ENCODE data around the gene TOP2A.

The TOP2A gene

DNA sequence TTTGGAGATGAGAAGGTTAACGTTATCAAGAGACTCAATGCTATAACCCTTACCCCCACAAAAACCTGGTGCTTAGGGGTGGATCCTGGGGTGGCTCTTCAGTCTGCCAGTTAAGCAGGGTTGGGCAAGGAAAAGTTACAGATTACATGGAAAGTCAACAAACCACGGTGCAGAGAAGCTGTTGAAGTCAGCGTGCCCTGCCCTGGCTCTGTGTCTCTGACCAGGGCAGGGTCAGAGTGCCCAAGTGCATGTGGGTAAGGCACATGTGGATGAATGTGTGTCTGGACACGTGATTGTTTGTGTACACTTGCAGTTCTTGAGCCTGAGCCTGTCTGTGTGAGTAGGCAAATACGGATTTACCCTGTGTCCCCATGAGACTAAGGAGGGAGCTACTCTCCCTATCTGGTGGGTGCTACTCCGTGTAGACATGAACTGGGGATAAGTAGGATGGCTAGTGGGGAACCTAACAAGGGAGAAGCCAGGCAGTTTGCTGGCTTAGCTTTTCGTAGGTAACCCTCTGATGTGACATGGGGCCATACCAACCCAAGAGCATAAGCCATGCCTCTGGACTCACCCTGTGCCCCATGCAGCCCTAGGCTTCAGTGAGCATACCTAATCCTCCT lies 31.1 kb upstream of the TOP2A start:
- no peak overlapping the region for H2AFZ ChIP-seq (ENCODE audit: low read depth)
- no peak overlapping the region for H3K4me2 ChIP-seq
- H3K79me2 ChIP-seq (ENCODE audit: insufficient read depth, low read depth), result no peaks in the 10 kb centered on the region
- H3K27ac ChIP-seq, result no peak overlapping the region
- H3K9ac ChIP-seq, result no peak overlapping the region
- no peaks in the 10 kb centered on the region for H4K20me1 ChIP-seq (ENCODE audit: insufficient read depth)
- H3K36me3 ChIP-seq (ENCODE audit: insufficient read depth), result no peaks in the 10 kb centered on the region
- H3K27me3 ChIP-seq (ENCODE audit: insufficient read depth, low read depth), result peaks cover 69% of the 10 kb centered on the region
- H3K4me3 ChIP-seq (IDR thresholded peaks at IDR 0.05; ENCODE audit: insufficient read depth, low read depth, low read length), result no peak overlapping the region
- peaks cover 29% of the 10 kb centered on the region for H3K4me1 ChIP-seq (ENCODE audit: low read depth, poor library complexity, severe bottlenecking)
- TF ChIP-seq, protein P1, sequence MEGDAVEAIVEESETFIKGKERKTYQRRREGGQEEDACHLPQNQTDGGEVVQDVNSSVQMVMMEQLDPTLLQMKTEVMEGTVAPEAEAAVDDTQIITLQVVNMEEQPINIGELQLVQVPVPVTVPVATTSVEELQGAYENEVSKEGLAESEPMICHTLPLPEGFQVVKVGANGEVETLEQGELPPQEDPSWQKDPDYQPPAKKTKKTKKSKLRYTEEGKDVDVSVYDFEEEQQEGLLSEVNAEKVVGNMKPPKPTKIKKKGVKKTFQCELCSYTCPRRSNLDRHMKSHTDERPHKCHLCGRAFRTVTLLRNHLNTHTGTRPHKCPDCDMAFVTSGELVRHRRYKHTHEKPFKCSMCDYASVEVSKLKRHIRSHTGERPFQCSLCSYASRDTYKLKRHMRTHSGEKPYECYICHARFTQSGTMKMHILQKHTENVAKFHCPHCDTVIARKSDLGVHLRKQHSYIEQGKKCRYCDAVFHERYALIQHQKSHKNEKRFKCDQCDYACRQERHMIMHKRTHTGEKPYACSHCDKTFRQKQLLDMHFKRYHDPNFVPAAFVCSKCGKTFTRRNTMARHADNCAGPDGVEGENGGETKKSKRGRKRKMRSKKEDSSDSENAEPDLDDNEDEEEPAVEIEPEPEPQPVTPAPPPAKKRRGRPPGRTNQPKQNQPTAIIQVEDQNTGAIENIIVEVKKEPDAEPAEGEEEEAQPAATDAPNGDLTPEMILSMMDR (conservative IDR thresholded peaks at IDR 0.05; ENCODE audit: low read depth, low read length), result no peak

DNA sequence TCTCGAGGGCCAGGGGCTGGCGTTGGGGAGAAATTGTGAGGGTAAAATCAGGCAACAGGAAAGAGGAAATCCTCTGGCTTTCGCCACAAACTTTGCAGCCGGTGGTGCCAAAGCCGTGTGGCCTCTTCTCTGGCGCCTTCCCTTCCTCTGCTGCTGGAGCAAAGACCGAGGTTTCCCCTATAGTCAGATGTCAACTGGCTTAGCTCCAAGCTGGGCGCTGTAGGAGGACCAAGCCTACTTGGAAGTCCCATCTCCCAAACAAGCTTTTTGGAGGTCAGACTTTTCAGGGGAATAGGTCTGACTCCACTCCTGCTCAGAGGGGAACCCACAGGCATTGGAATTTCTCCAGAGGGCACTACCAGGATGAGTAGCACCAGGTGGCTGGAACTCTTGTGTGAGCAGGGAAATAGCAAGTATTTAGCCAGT lies 30.5 kb upstream of the TOP2A start:
- Histone ChIP-seq H3K79me2 (ENCODE audit: insufficient read depth, low read depth) (no peaks in the 10 kb centered on the region), H3K27ac (no peak overlapping the region), H3K4me1 (ENCODE audit: low read depth, poor library complexity, severe bottlenecking) (peaks cover 29% of the 10 kb centered on the region), H3K27me3 (ENCODE audit: insufficient read depth, low read depth) (peaks cover 69% of the 10 kb centered on the region), H2AFZ (ENCODE audit: low read depth) (no peak overlapping the region), H3K4me2 (no peak overlapping the region), H3K36me3 (ENCODE audit: insufficient read depth) (no peaks in the 10 kb centered on the region), H4K20me1 (ENCODE audit: insufficient read depth) (no peaks in the 10 kb centered on the region), H3K4me3 (IDR thresholded peaks at IDR 0.05; ENCODE audit: insufficient read depth, low read depth, low read length) (no peak overlapping the region), H3K9ac (no peak overlapping the region)
- TF ChIP-seq, protein P1 (conservative IDR thresholded peaks at IDR 0.05; ENCODE audit: low read depth, low read length), result no peak

DNA sequence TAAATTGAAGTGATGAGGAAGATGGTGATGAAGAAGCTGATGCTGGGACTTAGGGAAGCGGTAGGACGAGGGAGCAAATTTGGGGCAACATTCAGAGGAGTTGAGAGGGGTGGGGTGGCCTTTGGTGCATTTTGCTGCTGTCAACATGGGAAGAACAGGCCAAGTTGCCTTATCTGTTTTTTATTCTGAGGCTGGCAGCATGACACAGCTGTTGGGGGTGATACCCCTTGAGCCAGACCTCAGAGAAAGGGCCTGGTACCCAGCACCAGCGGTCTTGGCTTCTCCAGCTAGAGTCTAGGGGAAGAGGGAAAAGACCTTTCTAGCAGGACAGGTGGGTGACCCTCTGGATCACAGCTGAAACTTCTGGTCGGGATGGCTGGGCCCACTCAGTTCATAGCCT lies 30.1 kb upstream of the TOP2A start:
- Histone ChIP-seq H3K4me2 (no peak overlapping the region), H3K79me2 (ENCODE audit: insufficient read depth, low read depth) (no peaks in the 10 kb centered on the region), H3K27ac (no peak overlapping the region), H3K27me3 (ENCODE audit: insufficient read depth, low read depth) (peaks cover 69% of the 10 kb centered on the region), H3K36me3 (ENCODE audit: insufficient read depth) (no peaks in the 10 kb centered on the region), H2AFZ (ENCODE audit: low read depth) (no peak overlapping the region), H3K9ac (no peak overlapping the region), H4K20me1 (ENCODE audit: insufficient read depth) (no peaks in the 10 kb centered on the region), H3K4me1 (ENCODE audit: low read depth, poor library complexity, severe bottlenecking) (peaks cover 33% of the 10 kb centered on the region), H3K4me3 (IDR thresholded peaks at IDR 0.05; ENCODE audit: insufficient read depth, low read depth, low read length) (no peak overlapping the region)
- TF ChIP-seq, protein P1 (conservative IDR thresholded peaks at IDR 0.05; ENCODE audit: low read depth, low read length), result no peak

DNA sequence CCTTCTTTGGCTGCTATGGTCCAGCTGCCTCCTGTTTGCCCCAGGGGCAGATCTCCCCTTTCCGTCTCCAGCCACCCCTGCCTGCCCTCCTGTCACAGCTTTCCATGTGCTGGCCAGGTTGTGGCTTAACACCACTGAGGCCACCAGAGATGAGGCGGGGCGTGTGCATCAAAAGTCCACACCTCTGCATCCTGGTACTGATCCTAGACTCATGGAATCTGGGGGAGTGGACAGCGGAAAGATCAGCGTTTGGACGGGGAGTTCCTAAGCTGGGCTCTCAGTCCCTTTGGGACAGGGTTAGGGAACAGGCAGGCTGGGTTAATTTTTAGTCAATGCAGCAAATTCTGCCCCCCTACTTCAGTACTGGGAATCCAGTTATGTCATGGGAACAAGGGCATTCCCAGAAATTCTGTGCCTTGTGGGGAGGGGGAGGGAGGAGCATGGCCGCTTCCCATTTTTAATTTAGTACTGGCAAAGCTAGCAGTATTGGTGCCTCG lies 29.5 kb upstream of the TOP2A start:
- H3K27ac ChIP-seq, result no peak overlapping the region
- H3K36me3 ChIP-seq (ENCODE audit: insufficient read depth), result no peaks in the 10 kb centered on the region
- no peak overlapping the region for H2AFZ ChIP-seq (ENCODE audit: low read depth)
- no peak overlapping the region for H3K4me3 ChIP-seq (IDR thresholded peaks at IDR 0.05; ENCODE audit: insufficient read depth, low read depth, low read length)
- no peak overlapping the region for H3K9ac ChIP-seq
- H3K79me2 ChIP-seq (ENCODE audit: insufficient read depth, low read depth), result no peaks in the 10 kb centered on the region
- peaks cover 71% of the 10 kb centered on the region for H3K27me3 ChIP-seq (ENCODE audit: insufficient read depth, low read depth)
- H3K4me1 ChIP-seq (ENCODE audit: low read depth, poor library complexity, severe bottlenecking), result peaks cover 38% of the 10 kb centered on the region
- H3K4me2 ChIP-seq, result no peak overlapping the region
- no peaks in the 10 kb centered on the region for H4K20me1 ChIP-seq (ENCODE audit: insufficient read depth)
- TF ChIP-seq, protein P1 (conservative IDR thresholded peaks at IDR 0.05; ENCODE audit: low read depth, low read length), result no peak

Data from KMS-11 (cell line).